ENCODE data around the gene PALM. TPM values are rescaled to one million over a fixed set of nuclear protein-coding genes. Genes with fewer than 3 reads are reported as not detected.

Gene PALM
- total and polyA plus RNA-seq, 9 of the 15 experiments (the other 6 are each of a cell fraction or from before 2014, with no cell fraction given), result 0.04 to 6.6 (median 1.7) TPM

- TF ChIP-seq CREBBP (IDR thresholded peaks at IDR 0.05; ENCODE audit: low read depth, low read length) (no peak), ZNF778 (CRISPR knock-in tag; IDR thresholded peaks at IDR 0.05) (no peak), CBFA2T3 (IDR thresholded peaks at IDR 0.05) (no peak; the same call in 1 of the 2 replicates), EGR1 (conservative IDR thresholded peaks at IDR 0.05) (peak; percentile 97), DDX20 (tag; IDR thresholded peaks at IDR 0.05; ENCODE audit: low read depth) (no peak), CBX8 (IDR thresholded peaks at IDR 0.05; ENCODE audit: borderline replicate concordance, extremely low read depth, low read depth, low read length, poor library complexity, severe bottlenecking) (no peak), CUX1 (CRISPR knock-in tag; IDR thresholded peaks at IDR 0.05) (peak; percentile 74; the same call in 1 of the 2 replicates), VEZF1 (CRISPR knock-in tag; IDR thresholded peaks at IDR 0.05) (peak; percentile 97), BRCA1 (IDR thresholded peaks at IDR 0.05) (no peak), BRCA1 (CRISPR knock-in tag; IDR thresholded peaks at IDR 0.05) (no peak), ZNF561 (CRISPR knock-in tag; conservative IDR thresholded peaks at IDR 0.05) (no peak)
Observed at GRCh38 chr19:796692-797527, 88.2 kb downstream of the PALM start, which contains the start of gene PTBP1 (continued).

Data from K562 (cell line).